ENCODE measurements around the gene CKS2.

Gene CKS2

GRCh38 chr9:89319015-89319905 lies 8.3 kb downstream of the CKS2 start:
- Histone ChIP-seq H3K27me3 (ENCODE audit: low read length) (no peaks in the 10 kb centered on the region), H3F3A (ENCODE audit: insufficient read depth) (peaks cover 54% of the 10 kb centered on the region), H3K4me2 (ENCODE audit: low read depth, low read length, poor library complexity, severe bottlenecking) (peak overlapping the region; percentile 97), H3K36me3 (ENCODE audit: low read length) (peaks cover 38% of the 10 kb centered on the region), H3K9ac (ENCODE audit: low read length) (peak overlapping the region; percentile 79), H3K4me3 (ENCODE audit: insufficient read depth, low read length, poor library complexity, severe bottlenecking) (peak overlapping the region; percentile 91), H3K9me3 (ENCODE audit: insufficient read depth, low read length) (no peaks in the 10 kb centered on the region), H4K20me1 (ENCODE audit: low read depth, low read length) (peaks cover 9% of the 10 kb centered on the region; the same call in 1 of the 2 replicates), H2AFZ (ENCODE audit: low read depth, low read length, severe bottlenecking) (no peak overlapping the region), H3K27ac (ENCODE audit: low read depth, low read length) (peak overlapping the region; percentile 92), H3K79me2 (ENCODE audit: insufficient read depth, low read length) (peaks cover 70% of the 10 kb centered on the region), H3K9me2 (replicated peaks; ENCODE audit: insufficient read depth, low read length) (no peaks in the 10 kb centered on the region)
- TF ChIP-seq CTCF (IDR thresholded peaks at IDR 0.05; ENCODE audit: insufficient read depth, low read length, poor library complexity, severe bottlenecking): no peak
- TF ChIP-seq EZH2phosphoT487 (conservative IDR thresholded peaks at IDR 0.05; ENCODE audit: low read length): no peak

- TF ChIP-seq CTCF (IDR thresholded peaks at IDR 0.05; ENCODE audit: insufficient read depth, low read length, poor library complexity, severe bottlenecking) (no peak), EZH2phosphoT487 (conservative IDR thresholded peaks at IDR 0.05; ENCODE audit: low read length) (no peak)
- H3K27me3 ChIP-seq (ENCODE audit: low read length): no peaks in the 10 kb centered on the region
Observed at GRCh38 chr9:89323390-89323789, 12.4 kb downstream of the CKS2 start.

GRCh38 chr9:89325733-89326132 lies 14.7 kb downstream of the CKS2 start:
- no peak for TF ChIP-seq CTCF (IDR thresholded peaks at IDR 0.05; ENCODE audit: insufficient read depth, low read length, poor library complexity, severe bottlenecking)
- TF ChIP-seq EZH2phosphoT487 (conservative IDR thresholded peaks at IDR 0.05; ENCODE audit: low read length): no peak
- Histone ChIP-seq H3K9me3 (ENCODE audit: insufficient read depth, low read length) (no peaks in the 10 kb centered on the region), H3K9me2 (replicated peaks; ENCODE audit: insufficient read depth, low read length) (no peaks in the 10 kb centered on the region), H2AFZ (ENCODE audit: low read depth, low read length, severe bottlenecking) (no peak overlapping the region), H3K4me2 (ENCODE audit: low read depth, low read length, poor library complexity, severe bottlenecking) (no peak overlapping the region), H3K27me3 (ENCODE audit: low read length) (no peaks in the 10 kb centered on the region), H3K36me3 (ENCODE audit: low read length) (peaks cover 32% of the 10 kb centered on the region), H3K9ac (ENCODE audit: low read length) (no peak overlapping the region), H3K4me3 (ENCODE audit: insufficient read depth, low read length, poor library complexity, severe bottlenecking) (no peak overlapping the region), H3K27ac (ENCODE audit: low read depth, low read length) (no peak overlapping the region), H4K20me1 (ENCODE audit: low read depth, low read length) (no peaks in the 10 kb centered on the region), H3F3A (ENCODE audit: insufficient read depth) (0 out of 2 replicates have a peak, but pooled peaks cover 4% of the 10 kb centered on the region), H3K79me2 (ENCODE audit: insufficient read depth, low read length) (peaks cover 48% of the 10 kb centered on the region)

More at GRCh38 chr9:89323390-89323789, 12.4 kb downstream of the CKS2 start:
- Histone ChIP-seq H3K9me3 (ENCODE audit: insufficient read depth, low read length) (no peaks in the 10 kb centered on the region), H3K4me3 (ENCODE audit: insufficient read depth, low read length, poor library complexity, severe bottlenecking) (no peak overlapping the region), H3F3A (ENCODE audit: insufficient read depth) (peaks cover 13% of the 10 kb centered on the region), H2AFZ (ENCODE audit: low read depth, low read length, severe bottlenecking) (no peak overlapping the region), H3K9me2 (replicated peaks; ENCODE audit: insufficient read depth, low read length) (no peaks in the 10 kb centered on the region), H3K79me2 (ENCODE audit: insufficient read depth, low read length) (peaks cover 65% of the 10 kb centered on the region), H3K36me3 (ENCODE audit: low read length) (peaks cover 25% of the 10 kb centered on the region), H3K9ac (ENCODE audit: low read length) (no peak overlapping the region), H4K20me1 (ENCODE audit: low read depth, low read length) (no peaks in the 10 kb centered on the region), H3K4me2 (ENCODE audit: low read depth, low read length, poor library complexity, severe bottlenecking) (no peak overlapping the region), H3K27ac (ENCODE audit: low read depth, low read length) (no peak overlapping the region)

Measured in SU-DHL-6 (cell line).